ENCODE measurements around the gene FAM81B.

- no peak for TF ChIP-seq CTCF (IDR thresholded peaks at IDR 0.05 in 4 of 5, conservative IDR thresholded peaks at IDR 0.05 in 1 of 5)
- TF ChIP-seq POLR2A (IDR thresholded peaks at IDR 0.05) = no peak
These were observed 11.0 kb upstream of the FAM81B start for GRCh38 chr5:95380103-95380628.

Measured in gastrocnemius medialis (tissue), 4 donors.